Cardiac muscle cell (in vitro differentiated cells and primary cell): ENCODE data around the gene PIK3CD. TPM values are rescaled to one million over a fixed set of nuclear protein-coding genes. Genes with fewer than 3 reads are reported as not detected.

Source experiments
- DNase-seq, 2 donors: peaks; one replicate each; pipeline versions ENCODE4 v3.0.0 to v3.0.0-alpha.2; 2010 to 2017; ENCODE audit warnings: low read depth in 1 of 2, low spot score in 1 of 2
- H3K27ac ChIP-seq: fragments of 200-600 bp; sonication (generic); 2 replicates; pipeline ENCODE4 v1.5.1; 2016
- H3K27me3 ChIP-seq: fragments of 200-600 bp; sonication (generic); 2 replicates; pipeline ENCODE4 v1.6.0; 2016; ENCODE audit warnings: control low read depth
- H3K36me3 ChIP-seq: fragments of 200-600 bp; sonication (generic); 2 replicates; pipeline ENCODE4 v1.5.1; 2016; ENCODE audit warnings: control low read depth
- H3K4me1 ChIP-seq: fragments of 200-600 bp; sonication (generic); 2 replicates; pipeline ENCODE4 v1.8.1; 2017; ENCODE audit warnings: low read depth, mild to moderate bottlenecking, mixed run types
- H3K4me3 ChIP-seq: fragments of 200-600 bp; sonication (generic); 2 replicates; pipeline ENCODE4 v1.5.1; 2016; ENCODE audit warnings: mild to moderate bottlenecking
- H3K9me3 ChIP-seq: fragments of 200-600 bp; sonication (generic); 2 replicates; pipeline ENCODE4 v1.5.1; 2017; ENCODE audit warnings: low read depth, mild to moderate bottlenecking, control low read depth
- CTCF ChIP-seq: IDR thresholded peaks from 2 replicates; pipeline ENCODE4 v1.5.1; 2012; ENCODE audit warnings: low read depth, mild to moderate bottlenecking, low read length
- polyA plus RNA-seq: library from polyadenylated mRNA; unstranded; fragments of >200 nt; fragmentation: Nextera tagmentation; extraction: Ambion mirVana; gene quantifications from 2 replicates; pipeline ENCODE4 v1.2.1, GENCODE V29; 2016
- total RNA-seq: library from RNA; depleted of rRNA; stranded (reverse); fragments of >200 nt; gene quantifications from 2 replicates; pipeline ENCODE4 v1.2.3, GENCODE V29; 2016

PIK3CD gene
- total and polyA plus RNA-seq, 2 experiments from 2014 or later = 3.0 to 7.9 TPM

GRCh38 chr1:9733160-9733789 is 81.7 kb downstream of the PIK3CD start:
- DNase-seq = no peak
- no peak overlapping the region for H3K27ac ChIP-seq
- peaks cover 74% of the 10 kb centered on the region for H3K36me3 ChIP-seq

GRCh38 chr1:9735800-9736199 is 84.3 kb downstream of the PIK3CD start:
- H3K4me3 ChIP-seq = no peak overlapping the region
- no peaks in the 10 kb centered on the region for H3K4me1 ChIP-seq
- H3K27ac ChIP-seq = no peak overlapping the region
- no peaks in the 10 kb centered on the region for H3K9me3 ChIP-seq
- H3K36me3 ChIP-seq = peaks cover 64% of the 10 kb centered on the region
- DNase-seq = no peak
- H3K27me3 ChIP-seq = no peaks in the 10 kb centered on the region
- TF ChIP-seq CTCF = no peak

More at GRCh38 chr1:9733160-9733789, 81.7 kb downstream of the PIK3CD start:
- no peaks in the 10 kb centered on the region for H3K4me1 ChIP-seq
- no peak overlapping the region for H3K4me3 ChIP-seq
- TF ChIP-seq CTCF = no peak
- no peaks in the 10 kb centered on the region for H3K9me3 ChIP-seq
- no peaks in the 10 kb centered on the region for H3K27me3 ChIP-seq

DNA sequence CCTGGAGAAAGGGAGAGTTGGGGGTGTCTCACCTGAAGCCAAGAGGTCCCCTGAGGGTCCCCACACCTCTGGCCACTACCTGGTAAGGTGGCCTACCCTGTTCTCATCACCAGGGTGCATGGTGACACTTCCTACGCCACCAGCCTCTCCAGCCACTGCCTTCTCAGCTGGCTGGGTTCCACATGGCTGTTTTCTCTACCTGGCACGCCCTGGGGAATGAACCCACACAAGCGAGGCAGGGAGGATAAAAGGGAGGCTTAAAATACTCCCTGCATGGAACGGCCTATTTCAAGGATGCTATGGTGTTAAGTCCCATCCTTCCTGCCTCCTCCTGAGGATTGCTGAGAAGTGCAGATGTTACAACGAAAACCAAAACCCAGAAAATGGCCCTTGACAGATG is 84.7 kb downstream of the PIK3CD start:
- no peaks in the 10 kb centered on the region for H3K27me3 ChIP-seq
- no peak for TF ChIP-seq CTCF
- no peaks in the 10 kb centered on the region for H3K9me3 ChIP-seq
- H3K27ac ChIP-seq = no peak overlapping the region
- DNase-seq = no peak
- H3K4me1 ChIP-seq = no peaks in the 10 kb centered on the region
- no peak overlapping the region for H3K4me3 ChIP-seq
- H3K36me3 ChIP-seq = peaks cover 60% of the 10 kb centered on the region

- no peaks in the 10 kb centered on the region for H3K4me1 ChIP-seq
- TF ChIP-seq CTCF = no peak
- H3K27me3 ChIP-seq = no peaks in the 10 kb centered on the region
- H3K4me3 ChIP-seq = no peak overlapping the region
- no peak overlapping the region for H3K27ac ChIP-seq
- H3K36me3 ChIP-seq = peaks cover 59% of the 10 kb centered on the region
- DNase-seq = no peak
- no peaks in the 10 kb centered on the region for H3K9me3 ChIP-seq
Measured at GRCh38 chr1:9737057-9737456, 85.5 kb downstream of the PIK3CD start.

- Histone ChIP-seq H3K4me1 (no peaks in the 10 kb centered on the region), H3K4me3 (no peak overlapping the region), H3K27me3 (no peaks in the 10 kb centered on the region), H3K27ac (no peak overlapping the region), H3K36me3 (peaks cover 58% of the 10 kb centered on the region), H3K9me3 (no peaks in the 10 kb centered on the region)
- no peak for TF ChIP-seq CTCF
- DNase-seq = no peak
Measured at GRCh38 chr1:9737671-9738070, 86.1 kb downstream of the PIK3CD start.
